ENCODE results near the gene MSRB1. TPM values are rescaled to one million over a fixed set of nuclear protein-coding genes. Genes with fewer than 3 reads are reported as not detected.

MSRB1 gene
- total and polyA plus RNA-seq, 4 donors: 32.2 to 169 (median 98.0) TPM

GRCh38 chr16:1930338-1930720 is 12.7 kb downstream of the MSRB1 start (continued):
- no peak for TF ChIP-seq FOXA2 (IDR thresholded peaks at IDR 0.05)
- TF ChIP-seq EGR1 (IDR thresholded peaks at IDR 0.05; ENCODE audit: low read depth in 2 of 2): no peak
- no peak for TF ChIP-seq HNF4G (IDR thresholded peaks at IDR 0.05)
- TF ChIP-seq GABPA (IDR thresholded peaks at IDR 0.05 in 1 of 2, conservative IDR thresholded peaks at IDR 0.05 in 1 of 2): no peak
- no peak for TF ChIP-seq ZBTB33 (IDR thresholded peaks at IDR 0.05)
- TF ChIP-seq RXRA (IDR thresholded peaks at IDR 0.05): no peak

- peak; percentile 50 to 79 for TF ChIP-seq RAD21 (IDR thresholded peaks at IDR 0.05)
- TF ChIP-seq SP1 (IDR thresholded peaks at IDR 0.05): no peak
- TF ChIP-seq CTCF (IDR thresholded peaks at IDR 0.05; ENCODE audit: low read depth, low read length, missing input control): peak; percentile 99
- Histone ChIP-seq H3K4me3 (ENCODE audit: low read depth in 1 of 3, low read length in 3 of 3) (peak overlapping the region in 1 of 3 donors; percentile 78), H3K36me3 (ENCODE audit: control insufficient read depth in 4 of 4, insufficient read depth in 3 of 4, low read depth in 1 of 4, low read length in 3 of 4) (no peaks in the 10 kb centered on the region), H3K27me3 (ENCODE audit: control insufficient read depth in 4 of 4, insufficient read depth in 4 of 4, low read length in 3 of 4) (no peaks in the 10 kb centered on the region), H3K27ac (ENCODE audit: low read depth in 1 of 2, low read length in 2 of 2) (no peak overlapping the region), H3K4me1 (ENCODE audit: control insufficient read depth in 4 of 4, insufficient read depth in 4 of 4, low read length in 3 of 4) (peaks cover 0 to 26% (median 13%) of the 10 kb centered on the region in 4 donors), H3K9ac (ENCODE audit: low read depth in 1 of 2, low read length in 2 of 2) (peak overlapping the region in 1 of 2 donors; percentile 47), H3K9me3 (ENCODE audit: control insufficient read depth in 4 of 4, low read length in 3 of 4) (no peaks in the 10 kb centered on the region)
- WGBS: 16% methylated on average over 70 of the region's 70 CpGs
- DNase-seq (ENCODE audit: low spot score): peak; percentile 95
Measured at GRCh38 chr16:1929578-1930337, 13.2 kb downstream of the MSRB1 start.

- Histone ChIP-seq H3K9ac (ENCODE audit: low read depth in 1 of 2, low read length in 2 of 2) (no peak overlapping the region), H3K36me3 (ENCODE audit: control insufficient read depth in 4 of 4, insufficient read depth in 3 of 4, low read depth in 1 of 4, low read length in 3 of 4) (no peaks in the 10 kb centered on the region), H3K4me1 (ENCODE audit: control insufficient read depth in 4 of 4, insufficient read depth in 4 of 4, low read length in 3 of 4) (peaks cover 0 to 26% (median 13%) of the 10 kb centered on the region in 4 donors), H3K27me3 (ENCODE audit: control insufficient read depth in 4 of 4, insufficient read depth in 4 of 4, low read length in 3 of 4) (no peaks in the 10 kb centered on the region), H3K27ac (ENCODE audit: low read depth in 1 of 2, low read length in 2 of 2) (no peak overlapping the region), H3K9me3 (ENCODE audit: control insufficient read depth in 4 of 4, low read length in 3 of 4) (no peaks in the 10 kb centered on the region), H3K4me3 (ENCODE audit: low read depth in 1 of 3, low read length in 3 of 3) (peak overlapping the region in 1 of 3 donors; percentile 78)
- WGBS: 19% methylated on average over 11 of the region's 11 CpGs
- TF ChIP-seq YY1 (IDR thresholded peaks at IDR 0.05): no peak
- TF ChIP-seq FOXA1 (IDR thresholded peaks at IDR 0.05): no peak
- TF ChIP-seq RXRA (IDR thresholded peaks at IDR 0.05): peak in 1 of 2 donors; percentile 49
- TF ChIP-seq JUND (IDR thresholded peaks at IDR 0.05): no peak
- no peak for TF ChIP-seq HNF4G (IDR thresholded peaks at IDR 0.05)
- no peak for TF ChIP-seq EGR1 (IDR thresholded peaks at IDR 0.05; ENCODE audit: low read depth in 2 of 2)
- no peak for TF ChIP-seq REST (IDR thresholded peaks at IDR 0.05)
- no peak for TF ChIP-seq TAF1 (conservative IDR thresholded peaks at IDR 0.05)
- no peak for TF ChIP-seq FOXA2 (IDR thresholded peaks at IDR 0.05)
- TF ChIP-seq RAD21 (IDR thresholded peaks at IDR 0.05): no peak
- peak; percentile 20 for TF ChIP-seq SP1 (IDR thresholded peaks at IDR 0.05)
- TF ChIP-seq MAX (IDR thresholded peaks at IDR 0.05): no peak
- DNase-seq (ENCODE audit: low spot score): peak; percentile 50
Measured at GRCh38 chr16:1929105-1929504, 13.9 kb downstream of the MSRB1 start.
